Measurements from ENCODE around the gene HEATR5B.

- TF ChIP-seq EZH2phosphoT487 (IDR thresholded peaks at IDR 0.05; ENCODE audit: borderline replicate concordance, low read length) (no peak), CTCF (IDR thresholded peaks at IDR 0.05; ENCODE audit: low read depth, low read length, poor library complexity, severe bottlenecking) (no peak)
These were observed 83.9 kb downstream of the HEATR5B start for GRCh38 chr2:37000318-37000717.
